Small intestine (tissue), 7 donors: Measurements from ENCODE around the gene PSMG4. TPM values are rescaled to one million over a fixed set of nuclear protein-coding genes. Genes with fewer than 3 reads are reported as not detected.

Source experiments
- DNase-seq, 2 donors: peaks; one replicate each; pipeline versions ENCODE4 v3.0.0 to v3.0.0-alpha.2; 2013
- FAIRE-seq: peaks from 2 replicates; lab custom pipeline; 2012; peaks lifted over from hg19 to GRCh38; lab: Jason Lieb, UNC
- H3K27ac ChIP-seq, 3 donors: one replicate each; pipeline ENCODE4 v1.5.1; 2013; ENCODE audit warnings: low read length in 2 of 3, mild to moderate bottlenecking in 2 of 3, control low read depth in 1 of 3, inconsistent platforms in 1 of 3, low read depth in 1 of 3, moderate library complexity in 1 of 3
- H3K27me3 ChIP-seq, 3 donors: one replicate each; pipeline ENCODE4 v1.6.1; 2013; ENCODE audit warnings: low read length in 3 of 3, inconsistent platforms in 1 of 3; ENCODE audit not compliant: control insufficient read depth in 3 of 3, insufficient read depth in 3 of 3
- H3K36me3 ChIP-seq, 3 donors: one replicate each; pipeline ENCODE4 v1.6.1; 2013; ENCODE audit warnings: low read length in 3 of 3, inconsistent platforms in 1 of 3, low read depth in 1 of 3, mild to moderate bottlenecking in 1 of 3, moderate library complexity in 1 of 3; ENCODE audit not compliant: control insufficient read depth in 3 of 3, insufficient read depth in 2 of 3
- H3K4me1 ChIP-seq, 3 donors: one replicate each; pipeline ENCODE4 v1.6.1; 2013; ENCODE audit warnings: low read length in 2 of 3, inconsistent platforms in 1 of 3, low read depth in 1 of 3, mild to moderate bottlenecking in 1 of 3, moderate library complexity in 1 of 3; ENCODE audit not compliant: control insufficient read depth in 3 of 3, insufficient read depth in 2 of 3
- H3K4me3 ChIP-seq, 3 donors: one replicate each; pipeline ENCODE4 v1.5.1; 2013; ENCODE audit warnings: low read length in 3 of 3, control low read depth in 1 of 3, inconsistent platforms in 1 of 3, low read depth in 1 of 3, mild to moderate bottlenecking in 1 of 3, moderate library complexity in 1 of 3
- H3K9me3 ChIP-seq, 2 donors: one replicate each; pipeline ENCODE4 v1.6.1; 2013; ENCODE audit warnings: low read depth in 1 of 2, low read length in 1 of 2; ENCODE audit not compliant: control insufficient read depth in 2 of 2, insufficient read depth in 1 of 2
- whole genome bisulfite sequencing, 3 donors: extraction: QIAGEN DNeasy Blood & Tissue Kit; methylation state at CpG; one replicate each; pipeline ENCODE4 v1.1.7; 2013; 5-methylcytosine and 5-hydroxymethylcytosine counted together
- polyA plus RNA-seq, 4 donors: library from polyadenylated mRNA; stranded (reverse) in 3 of 4; unstranded in 1 of 4; fragments of 200-250 nt in 3 of 4; fragments of 120-200 nt in 1 of 4; gene quantifications; one replicate each; pipeline versions ENCODE4 v1.2.1 to v1.2.3, GENCODE V29; 2013
- donor health status: healthy with polysubstance abuse.
- donor health status: control.
- donor health status: control.
- donor health status: Bipolar disorder and iron deficiency.
- donor health status: healthy.

The PSMG4 gene
- polyA plus RNA-seq, 4 donors: 22.6 to 43.8 (median 33.4) TPM

DNA sequence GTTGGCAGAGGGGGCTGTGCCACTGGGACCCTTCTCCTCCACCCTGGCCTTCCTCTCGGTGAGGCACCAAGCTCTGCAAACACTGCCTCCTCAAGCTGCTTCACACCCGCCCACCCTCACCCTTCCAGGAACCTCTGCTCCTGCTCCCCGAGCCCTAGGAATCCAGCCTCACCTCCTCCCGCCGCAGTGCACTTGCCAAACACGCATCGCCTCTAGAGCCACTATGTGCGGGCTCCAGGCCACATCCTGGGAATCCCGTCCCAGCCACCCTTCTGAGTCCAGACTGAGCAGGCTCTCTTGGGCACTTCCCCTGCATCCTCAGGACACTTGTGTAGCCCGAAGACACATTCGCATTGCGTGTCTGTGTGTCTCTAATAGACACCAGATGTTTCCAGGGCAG lies 18.5 kb downstream of the PSMG4 start:
- Histone ChIP-seq H3K27ac (no peak overlapping the region), H3K4me1 (no peaks in the 10 kb centered on the region), H3K9me3 (no peaks in the 10 kb centered on the region), H3K36me3 (peaks cover 2 to 75% (median 3%) of the 10 kb centered on the region in 3 donors), H3K4me3 (no peak overlapping the region), H3K27me3 (no peaks in the 10 kb centered on the region)
- FAIRE-seq (no peak), DNase-seq (no peak)
- 83 to 94% (median 88%) methylated on average over 12 of the region's 12 CpGs for WGBS, 3 donors

DNA sequence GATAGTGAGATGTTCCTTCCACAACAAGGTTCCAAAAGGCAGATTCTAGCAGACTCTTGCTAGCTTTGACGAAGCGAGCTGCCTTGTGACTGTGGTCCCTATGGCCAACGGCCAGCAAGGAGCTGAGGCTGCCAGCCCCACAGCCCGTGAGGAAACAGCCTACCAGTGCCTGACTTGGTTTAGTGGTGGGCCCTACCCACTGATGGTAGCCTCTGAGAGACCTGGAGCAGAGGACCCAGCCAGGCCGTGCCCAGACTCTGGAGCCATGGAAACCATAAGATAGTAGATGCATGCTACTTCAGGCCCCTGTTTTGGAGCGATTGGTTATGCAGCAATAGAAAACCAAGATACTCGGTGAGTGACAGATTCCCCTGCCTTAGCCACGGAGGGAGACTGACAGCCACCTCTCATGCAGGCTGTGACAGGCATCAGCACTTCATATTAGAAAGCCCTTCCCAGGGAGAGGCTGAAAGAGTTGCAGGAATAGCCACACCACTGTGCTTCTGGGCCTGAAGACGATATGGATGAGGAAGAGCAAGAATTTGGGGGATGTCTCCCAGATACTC lies 19.2 kb downstream of the PSMG4 start:
- Histone ChIP-seq H3K36me3 (peaks cover 0 to 74% (median 3%) of the 10 kb centered on the region in 3 donors), H3K27ac (no peak overlapping the region), H3K27me3 (no peaks in the 10 kb centered on the region), H3K4me1 (no peaks in the 10 kb centered on the region), H3K4me3 (no peak overlapping the region), H3K9me3 (no peaks in the 10 kb centered on the region)
- DNase-seq: no peak
- FAIRE-seq: no peak
- WGBS, 3 donors: 82 to 85% (median 84%) methylated on average over 9 of the region's 9 CpGs

DNA sequence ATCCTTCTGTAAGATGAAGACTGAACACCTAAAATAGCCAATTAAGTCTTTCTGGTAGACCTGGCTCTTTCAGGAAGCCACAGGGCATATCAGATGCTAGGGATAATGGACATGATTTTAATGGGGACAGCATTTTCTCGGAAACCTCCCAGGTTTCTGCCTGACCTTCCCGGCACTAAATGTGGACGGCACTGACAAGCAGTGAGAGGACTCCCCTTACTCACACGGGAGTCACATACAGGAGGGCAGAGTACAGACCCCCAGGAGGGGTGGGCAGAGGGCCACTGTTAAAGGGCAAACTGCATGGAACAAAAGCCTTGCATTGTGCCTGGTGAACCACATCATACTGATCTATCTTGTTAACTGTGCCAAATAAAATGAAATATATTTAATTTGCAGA lies 19.9 kb downstream of the PSMG4 start:
- Histone ChIP-seq H3K4me1 (no peaks in the 10 kb centered on the region), H3K27me3 (no peaks in the 10 kb centered on the region), H3K27ac (no peak overlapping the region), H3K36me3 (peaks cover 0 to 75% (median 0%) of the 10 kb centered on the region in 3 donors), H3K9me3 (no peaks in the 10 kb centered on the region), H3K4me3 (no peak overlapping the region)
- WGBS, 3 donors: 88 to 92% (median 92%) methylated on average over 4 of the region's 4 CpGs
- FAIRE-seq: no peak
- no peak for DNase-seq

DNA sequence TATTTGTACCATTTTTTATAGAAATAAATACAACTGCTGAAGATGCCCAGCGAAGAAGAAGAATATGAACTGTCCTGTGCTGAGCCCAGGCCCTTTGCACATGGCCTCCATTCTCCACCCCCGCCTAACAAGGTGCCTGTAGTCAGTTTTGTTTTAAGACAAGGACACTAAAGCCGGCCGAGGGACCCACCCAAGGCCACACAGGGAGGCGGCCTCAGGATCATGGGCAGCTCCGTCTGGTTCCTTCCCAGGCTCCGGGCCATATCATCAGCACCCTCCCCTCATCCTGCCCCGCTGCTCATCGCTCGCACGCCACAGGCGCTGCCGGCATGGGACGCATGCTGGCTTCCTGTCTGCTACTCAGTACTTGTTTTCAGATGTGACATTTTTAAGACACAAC lies 21.3 kb downstream of the PSMG4 start:
- no peak for FAIRE-seq
- 83 to 84% (median 84%) methylated on average over 14 of the region's 14 CpGs for WGBS, 3 donors
- no peaks in the 10 kb centered on the region for H3K9me3 ChIP-seq
- peaks cover 0 to 82% (median 7%) of the 10 kb centered on the region in 3 donors for H3K36me3 ChIP-seq
- DNase-seq: no peak
- no peaks in the 10 kb centered on the region for H3K4me1 ChIP-seq
- H3K27ac ChIP-seq: no peak overlapping the region
- no peak overlapping the region for H3K4me3 ChIP-seq
- H3K27me3 ChIP-seq: no peaks in the 10 kb centered on the region

DNA sequence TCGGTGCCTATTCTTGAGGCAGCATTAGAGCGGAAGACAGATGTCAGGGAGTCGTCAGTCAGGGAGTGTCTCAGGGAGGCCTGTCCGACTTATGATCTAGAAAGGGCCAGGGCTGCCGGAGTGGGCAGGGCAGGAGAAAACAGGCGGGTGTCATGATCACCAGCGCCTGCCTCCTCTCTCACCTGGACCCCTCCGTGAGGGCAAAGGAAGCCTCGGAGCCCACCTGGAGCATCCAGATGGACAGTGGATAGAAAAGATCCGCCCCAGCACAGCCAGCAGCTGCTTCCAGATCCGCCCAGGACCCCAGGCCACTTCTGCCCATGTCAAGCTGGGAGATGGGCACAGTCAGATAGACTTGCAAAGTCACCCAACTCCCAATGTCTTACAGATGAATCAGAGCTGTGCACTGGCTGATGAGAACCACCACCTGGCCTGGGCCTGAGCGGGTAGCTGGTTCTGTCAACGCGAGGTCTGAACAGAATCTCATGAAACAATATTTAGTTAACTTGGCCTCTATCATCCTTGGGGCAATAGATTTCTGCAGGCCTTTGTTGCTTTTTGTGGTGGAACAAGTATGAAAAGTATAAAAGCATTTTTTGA lies 22.2 kb downstream of the PSMG4 start:
- Histone ChIP-seq H3K27ac (no peak overlapping the region), H3K4me3 (no peak overlapping the region), H3K27me3 (no peaks in the 10 kb centered on the region), H3K36me3 (peaks cover 0 to 87% (median 10%) of the 10 kb centered on the region in 3 donors), H3K9me3 (no peaks in the 10 kb centered on the region), H3K4me1 (no peaks in the 10 kb centered on the region)
- DNase-seq: no peak
- no peak for FAIRE-seq
- 87 to 95% (median 91%) methylated on average over 14 of the region's 14 CpGs for WGBS, 3 donors

DNA sequence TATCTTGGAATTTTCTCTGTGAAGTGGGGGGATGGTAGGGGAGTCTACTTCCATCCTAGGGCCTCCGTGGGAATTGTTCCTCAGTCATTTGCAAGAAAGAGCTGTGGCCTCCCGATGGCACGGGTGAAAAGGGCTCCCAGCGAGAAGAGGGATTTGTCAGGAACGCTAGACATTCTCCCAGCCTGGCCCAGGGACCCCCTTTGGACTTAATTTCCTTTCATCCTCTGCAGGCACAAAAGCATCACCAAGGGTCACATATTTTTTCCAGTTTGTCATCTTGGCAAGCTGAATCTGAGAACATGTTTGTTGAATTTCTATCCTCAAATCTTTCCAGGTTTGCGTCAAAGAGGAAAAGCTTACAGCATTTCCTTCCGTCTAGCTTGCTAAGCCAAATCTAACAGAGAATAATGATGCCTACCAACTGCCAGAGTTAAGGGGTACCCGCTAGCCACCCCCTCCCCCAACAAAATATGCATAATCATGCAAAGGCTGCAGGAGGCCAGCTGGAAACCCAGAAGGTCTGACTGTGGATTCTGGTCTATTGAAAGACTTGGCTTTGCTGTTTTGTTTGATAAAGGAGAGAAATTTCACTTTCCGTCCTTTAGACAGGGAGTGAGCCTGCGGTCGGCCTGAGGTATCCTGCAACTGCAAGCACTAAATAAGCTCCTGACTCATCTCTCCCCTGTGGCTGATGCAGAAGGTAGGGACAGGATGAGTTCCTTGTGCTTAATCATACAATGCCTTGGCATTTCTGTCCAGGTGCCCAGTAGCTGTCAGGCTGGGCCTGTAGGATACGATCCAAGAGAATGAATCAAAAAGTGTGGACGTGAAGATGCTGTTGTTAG lies 23.1 kb downstream of the PSMG4 start:
- FAIRE-seq (no peak), DNase-seq (no peak)
- H3K27me3 ChIP-seq: no peaks in the 10 kb centered on the region
- 64 to 86% (median 82%) methylated on average over 13 of the region's 13 CpGs for WGBS, 3 donors
- no peaks in the 10 kb centered on the region for H3K4me1 ChIP-seq
- no peak overlapping the region for H3K27ac ChIP-seq
- H3K36me3 ChIP-seq: peaks cover 0 to 83% (median 10%) of the 10 kb centered on the region in 3 donors
- no peak overlapping the region for H3K4me3 ChIP-seq
- H3K9me3 ChIP-seq: no peaks in the 10 kb centered on the region

DNA sequence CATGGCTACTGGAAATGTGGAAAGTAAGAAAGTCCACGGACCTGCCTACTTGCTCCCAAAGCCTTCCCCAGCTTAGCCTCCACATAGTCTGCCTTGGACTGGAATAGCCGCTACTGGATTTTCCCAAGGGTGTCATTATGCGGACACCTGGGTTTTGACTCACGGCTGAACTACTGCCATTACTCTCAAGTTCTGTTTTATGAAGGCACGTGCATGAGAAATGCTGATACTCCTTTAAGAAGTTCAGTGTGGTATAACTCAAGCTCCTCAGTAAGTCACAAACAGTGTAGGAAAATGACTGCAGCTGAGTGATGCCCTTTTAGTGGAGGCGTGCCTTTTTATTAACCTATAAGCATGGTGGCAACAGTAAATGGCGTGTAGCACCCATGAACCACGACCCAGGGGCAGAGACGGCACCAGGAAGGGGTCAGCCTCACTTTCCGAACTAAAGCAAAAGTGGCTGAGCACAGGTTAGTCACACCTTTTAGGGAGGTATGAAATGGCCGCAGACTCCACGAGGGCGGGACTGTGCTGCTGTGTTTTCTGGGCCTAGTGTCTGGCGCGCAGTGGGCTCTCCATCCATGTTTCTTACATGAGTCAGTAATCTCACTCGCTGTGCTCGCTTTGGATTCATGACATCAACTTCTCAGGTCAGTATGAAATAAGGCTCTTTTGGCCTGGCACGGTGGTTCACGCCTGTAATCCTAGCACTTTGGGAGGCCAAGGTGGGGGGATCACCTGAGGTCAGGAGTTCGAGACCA lies 23.9 kb downstream of the PSMG4 start:
- no peak for FAIRE-seq
- 91 to 92% (median 91%) methylated on average over 20 of the region's 20 CpGs for WGBS, 3 donors
- H3K4me1 ChIP-seq: no peaks in the 10 kb centered on the region
- no peak overlapping the region for H3K27ac ChIP-seq
- peaks cover 0 to 83% (median 10%) of the 10 kb centered on the region in 3 donors for H3K36me3 ChIP-seq
- no peak overlapping the region for H3K4me3 ChIP-seq
- no peaks in the 10 kb centered on the region for H3K27me3 ChIP-seq
- DNase-seq: no peak
- H3K9me3 ChIP-seq: no peaks in the 10 kb centered on the region

DNA sequence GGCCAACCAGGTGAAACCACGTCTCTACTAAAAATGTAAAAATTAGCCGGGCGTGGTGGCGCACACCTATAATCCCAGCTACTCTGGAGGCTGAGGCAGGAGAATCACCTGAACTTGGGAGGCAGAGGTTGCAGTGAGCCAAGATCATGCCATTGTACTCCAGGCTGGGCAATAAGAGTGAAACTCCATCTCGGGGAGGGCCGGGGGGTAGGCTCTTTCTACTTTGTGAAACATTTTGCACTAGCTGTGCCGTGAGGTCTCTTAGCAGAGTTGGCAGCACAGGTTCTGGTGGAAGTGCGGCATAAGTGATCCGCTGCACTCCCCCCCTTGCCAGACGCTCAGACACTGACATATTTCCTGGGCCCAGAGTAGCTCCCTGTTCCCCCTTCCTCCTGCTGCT lies 24.5 kb downstream of the PSMG4 start:
- WGBS, 3 donors: 89 to 93% (median 92%) methylated on average over 10 of the region's 10 CpGs
- no peak for FAIRE-seq
- Histone ChIP-seq H3K4me1 (no peaks in the 10 kb centered on the region), H3K27ac (no peak overlapping the region), H3K9me3 (no peaks in the 10 kb centered on the region), H3K27me3 (no peaks in the 10 kb centered on the region), H3K36me3 (peaks cover 0 to 83% (median 10%) of the 10 kb centered on the region in 3 donors), H3K4me3 (no peak overlapping the region)
- no peak for DNase-seq
